Measurements from ENCODE around the gene LRRC41. TPM values are rescaled to one million over a fixed set of nuclear protein-coding genes. Genes with fewer than 3 reads are reported as not detected.
"Not testable (repeated sequence)": the region's sequence is repeated elsewhere in the genome, so short reads cannot be mapped to it uniquely, and the experiment has no call there.

The LRRC41 gene
- total RNA-seq, 1 donor from 2014 or later, result 99.0 TPM

DNA sequence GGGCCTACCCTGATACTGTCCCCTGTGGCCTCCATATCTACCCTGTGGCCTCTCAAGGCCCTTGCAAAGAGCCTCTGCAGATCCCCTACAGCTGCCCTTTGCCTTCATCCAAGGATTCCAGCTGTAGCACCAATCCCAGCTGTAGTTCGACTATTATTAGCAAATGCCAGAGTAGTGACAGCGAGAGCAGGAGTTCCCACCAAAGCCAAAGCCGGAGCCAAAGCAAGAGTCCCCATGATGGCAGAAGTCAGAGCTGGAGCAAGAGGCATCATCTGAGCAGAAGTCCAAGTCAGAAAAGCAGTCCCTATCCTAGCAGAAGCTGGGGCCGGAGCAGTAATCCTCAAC is 39.9 kb upstream of the LRRC41 start:
- no peaks in the 10 kb centered on the region for H3K27me3 Mint-ChIP-seq (ENCODE audit: low read depth)
- H3K9me3 Mint-ChIP-seq, result no peaks in the 10 kb centered on the region
- no peak overlapping the region for H3K27ac Mint-ChIP-seq (ENCODE audit: unreplicated experiment)
- TF ChIP-seq, protein P1, sequence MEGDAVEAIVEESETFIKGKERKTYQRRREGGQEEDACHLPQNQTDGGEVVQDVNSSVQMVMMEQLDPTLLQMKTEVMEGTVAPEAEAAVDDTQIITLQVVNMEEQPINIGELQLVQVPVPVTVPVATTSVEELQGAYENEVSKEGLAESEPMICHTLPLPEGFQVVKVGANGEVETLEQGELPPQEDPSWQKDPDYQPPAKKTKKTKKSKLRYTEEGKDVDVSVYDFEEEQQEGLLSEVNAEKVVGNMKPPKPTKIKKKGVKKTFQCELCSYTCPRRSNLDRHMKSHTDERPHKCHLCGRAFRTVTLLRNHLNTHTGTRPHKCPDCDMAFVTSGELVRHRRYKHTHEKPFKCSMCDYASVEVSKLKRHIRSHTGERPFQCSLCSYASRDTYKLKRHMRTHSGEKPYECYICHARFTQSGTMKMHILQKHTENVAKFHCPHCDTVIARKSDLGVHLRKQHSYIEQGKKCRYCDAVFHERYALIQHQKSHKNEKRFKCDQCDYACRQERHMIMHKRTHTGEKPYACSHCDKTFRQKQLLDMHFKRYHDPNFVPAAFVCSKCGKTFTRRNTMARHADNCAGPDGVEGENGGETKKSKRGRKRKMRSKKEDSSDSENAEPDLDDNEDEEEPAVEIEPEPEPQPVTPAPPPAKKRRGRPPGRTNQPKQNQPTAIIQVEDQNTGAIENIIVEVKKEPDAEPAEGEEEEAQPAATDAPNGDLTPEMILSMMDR (conservative IDR thresholded peaks at IDR 0.05), result no peak
- peaks cover 48% of the 10 kb centered on the region for H3K4me1 Mint-ChIP-seq
- H3K4me3 Mint-ChIP-seq, result peak overlapping the region; percentile 97
- peaks cover 16% of the 10 kb centered on the region for H3K36me3 Mint-ChIP-seq (ENCODE audit: low read depth)
- no peak for DNase-seq (ENCODE audit: low read depth, low spot score)

DNA sequence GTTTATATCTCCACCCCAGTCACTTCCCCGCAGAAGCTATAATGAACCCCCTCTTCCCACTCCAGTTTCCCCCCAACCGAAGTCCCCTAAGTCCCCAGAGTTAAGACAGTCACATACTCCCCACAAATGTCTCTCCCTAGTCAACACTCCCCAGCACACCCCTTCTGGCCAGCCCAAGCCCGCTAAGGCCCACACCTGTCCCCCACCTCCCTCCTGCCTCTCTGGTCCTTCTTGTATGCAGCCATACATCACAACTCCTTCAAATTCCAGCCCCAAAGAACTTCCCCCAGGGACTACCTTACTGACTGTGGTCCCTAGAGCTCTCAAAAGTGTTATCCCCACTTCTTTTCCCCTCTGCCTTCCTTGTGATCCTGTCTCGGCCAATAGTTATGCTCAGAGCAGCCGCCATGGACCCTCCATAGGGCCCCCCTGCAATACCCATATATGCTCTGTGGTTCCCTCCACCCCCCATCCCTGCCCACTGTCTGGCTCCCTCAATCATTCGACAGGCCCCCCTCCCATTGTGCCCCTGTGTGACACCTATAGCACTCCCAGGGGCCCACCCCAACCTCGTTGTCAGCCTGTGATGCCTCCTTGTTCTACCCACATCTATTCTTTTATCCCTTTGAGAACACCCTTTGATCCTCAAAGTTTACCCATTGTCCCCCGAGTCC is 39.4 kb upstream of the LRRC41 start:
- TF ChIP-seq, protein P1 (conservative IDR thresholded peaks at IDR 0.05), result no peak
- DNase-seq (ENCODE audit: low read depth, low spot score), result no peak
- Mint-ChIP-seq H3K27me3 (ENCODE audit: low read depth) (no peaks in the 10 kb centered on the region), H3K9me3 (no peaks in the 10 kb centered on the region), H3K36me3 (ENCODE audit: low read depth) (peaks cover 12% of the 10 kb centered on the region), H3K4me1 (peaks cover 43% of the 10 kb centered on the region), H3K4me3 (peak overlapping the region; percentile 97), H3K27ac (ENCODE audit: unreplicated experiment) (peak overlapping the region; percentile 52)

GRCh38 chr1:46342084-46342656 is 38.8 kb upstream of the LRRC41 start:
- H3K36me3 Mint-ChIP-seq (ENCODE audit: low read depth), result peaks cover 9% of the 10 kb centered on the region
- TF ChIP-seq, protein P1 (conservative IDR thresholded peaks at IDR 0.05), result peak; percentile 48
- H3K4me1 Mint-ChIP-seq, result peaks cover 43% of the 10 kb centered on the region
- no peaks in the 10 kb centered on the region for H3K27me3 Mint-ChIP-seq (ENCODE audit: low read depth)
- no peak for DNase-seq (ENCODE audit: low read depth, low spot score)
- H3K27ac Mint-ChIP-seq (ENCODE audit: unreplicated experiment), result peak overlapping the region; percentile 100
- H3K4me3 Mint-ChIP-seq, result peak overlapping the region; percentile 97
- no peaks in the 10 kb centered on the region for H3K9me3 Mint-ChIP-seq

DNA sequence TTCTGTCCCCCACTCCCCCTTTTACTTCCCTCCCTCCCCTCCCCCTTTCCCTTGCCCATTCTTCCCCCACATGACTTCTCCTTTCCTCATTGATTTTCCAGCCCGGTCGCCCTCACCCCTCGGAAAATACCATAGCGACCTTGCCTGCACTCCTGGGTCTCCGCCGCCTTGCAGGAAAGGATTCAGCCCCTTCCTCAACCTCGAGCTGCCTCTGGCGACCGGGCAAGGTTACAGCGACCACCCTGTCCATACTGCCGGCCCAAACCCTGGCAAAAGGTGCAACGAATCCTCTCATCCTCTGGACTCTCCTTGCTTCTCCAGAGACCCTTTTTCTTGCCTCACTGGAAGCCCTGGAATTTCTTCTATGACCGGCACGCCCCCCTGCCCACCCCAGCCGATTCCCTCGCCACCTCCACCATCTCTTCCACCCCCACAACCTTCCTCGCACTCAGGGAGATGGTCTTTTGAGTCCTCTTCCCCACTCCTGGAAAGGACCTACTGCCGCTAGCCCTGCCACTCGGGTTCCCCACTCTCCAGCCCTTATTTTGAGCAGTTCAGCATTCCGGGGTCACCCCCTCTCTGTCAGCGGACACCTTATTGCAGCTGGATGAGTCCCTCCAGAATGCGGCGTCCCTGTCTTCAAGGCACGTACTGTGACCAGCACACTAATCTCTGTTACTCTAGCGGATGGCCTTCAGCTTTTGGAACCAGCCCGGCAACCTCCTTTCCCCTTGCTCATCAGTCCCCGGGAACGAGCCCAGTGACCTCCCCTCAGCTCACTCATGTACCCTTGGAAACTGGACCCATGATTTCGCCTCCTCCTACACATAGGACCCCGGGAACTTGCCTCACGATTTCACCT is 38.0 kb upstream of the LRRC41 start:
- TF ChIP-seq, protein P1 (conservative IDR thresholded peaks at IDR 0.05), result no peak
- Mint-ChIP-seq H3K4me3 (peak overlapping the region; percentile 97), H3K36me3 (ENCODE audit: low read depth) (peaks cover 6% of the 10 kb centered on the region), H3K27ac (ENCODE audit: unreplicated experiment) (peak overlapping the region; percentile 100), H3K9me3 (no peaks in the 10 kb centered on the region), H3K4me1 (peaks cover 43% of the 10 kb centered on the region), H3K27me3 (ENCODE audit: low read depth) (no peaks in the 10 kb centered on the region)
- DNase-seq (ENCODE audit: low read depth, low spot score), result no peak

DNA sequence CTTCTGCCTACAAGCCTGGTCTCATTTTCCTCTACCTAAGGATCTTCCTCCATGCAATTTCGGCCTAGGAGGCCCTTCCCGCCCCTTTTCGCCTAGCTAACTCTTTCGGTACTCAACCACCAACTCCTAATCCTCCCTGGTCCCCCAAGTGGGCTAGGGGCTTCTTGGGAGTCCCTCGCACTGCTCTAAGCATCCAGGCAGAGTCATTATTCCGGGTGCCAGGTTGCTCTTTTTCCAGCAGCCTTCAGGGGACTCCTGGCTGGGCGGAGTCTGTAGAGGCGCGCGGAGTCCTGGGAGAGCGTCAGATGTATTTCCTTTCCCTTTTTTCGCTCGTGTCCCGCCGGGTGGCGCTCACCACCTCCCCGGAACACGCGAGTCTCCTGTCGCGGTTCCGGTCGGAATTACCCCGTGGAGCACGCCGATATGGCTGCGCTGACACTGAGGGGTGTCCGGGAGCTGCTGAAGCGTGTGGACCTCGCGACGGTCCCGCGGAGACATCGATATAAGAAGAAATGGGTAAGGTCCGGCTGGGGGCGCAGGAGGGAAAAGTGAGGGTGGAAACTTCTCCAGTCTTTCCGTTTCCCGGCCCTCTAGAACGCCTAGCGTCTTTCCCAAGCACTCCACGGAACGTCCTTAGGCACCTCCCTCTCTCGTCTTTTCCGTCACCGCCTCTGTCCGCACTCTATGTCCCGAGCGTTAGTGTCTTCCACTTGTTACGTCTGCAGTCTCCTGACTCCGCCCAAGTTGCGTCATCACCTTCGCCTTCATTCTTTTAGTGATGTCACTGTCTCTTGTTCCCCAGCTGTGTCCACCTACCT is 37.2 kb upstream of the LRRC41 start, which contains the start of gene NSUN4:
TSS of gene NSUN4 (plus strand) at position 404 of the 818 bp plus-strand sequence. CDS start at position 424, 20 bp downstream.
- H3K4me1 Mint-ChIP-seq, result peaks cover 43% of the 10 kb centered on the region
- TF ChIP-seq, protein P1 (conservative IDR thresholded peaks at IDR 0.05), result peak; percentile 67
- DNase-seq (ENCODE audit: low read depth, low spot score), result peak; percentile 72
- H3K36me3 Mint-ChIP-seq (ENCODE audit: low read depth), result peaks cover 6% of the 10 kb centered on the region
- peak within 1 kb of the TSS; percentile 100 for H3K27ac Mint-ChIP-seq (ENCODE audit: unreplicated experiment)
- H3K9me3 Mint-ChIP-seq, result no peaks in the 10 kb centered on the region
- peak within 1 kb of the TSS; percentile 97 for H3K4me3 Mint-ChIP-seq
- no peaks in the 10 kb centered on the region for H3K27me3 Mint-ChIP-seq (ENCODE audit: low read depth)

DNA sequence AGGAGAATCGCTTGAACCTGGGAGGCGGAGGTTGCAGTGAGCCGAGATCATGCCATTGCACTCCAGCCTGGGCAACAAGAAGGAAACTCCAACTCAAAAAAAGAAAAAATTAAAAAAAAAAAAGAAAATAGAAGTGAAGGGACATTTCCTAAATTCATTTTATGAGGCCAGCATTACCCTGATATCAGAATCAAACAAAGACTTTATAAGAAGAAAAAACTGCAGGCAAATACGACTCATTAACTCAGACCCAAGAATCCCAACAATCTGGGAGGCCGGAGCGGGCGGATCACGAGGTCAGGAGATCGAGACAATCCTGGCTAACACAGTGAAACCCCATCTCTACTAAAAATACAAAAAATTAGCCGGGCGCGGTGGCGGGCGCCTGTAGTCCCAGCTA is 34.0 kb upstream of the LRRC41 start:
- H3K4me3 Mint-ChIP-seq, result peak overlapping the region; percentile 38
- DNase-seq (ENCODE audit: low read depth, low spot score); H3K9me3 Mint-ChIP-seq; H3K36me3 Mint-ChIP-seq (ENCODE audit: low read depth); H3K27me3 Mint-ChIP-seq (ENCODE audit: low read depth); H3K27ac Mint-ChIP-seq (ENCODE audit: unreplicated experiment): not testable (repeated sequence)
- H3K4me1 Mint-ChIP-seq, result peaks cover 31% of the 10 kb centered on the region

All from neural crest cell (in vitro differentiated cells).